HEK293T (cell line): ENCODE measurements around the gene PSMG1.
A peak's percentile ranks its signal among the peaks of the same experiment; 100 is the strongest.

ENCODE experiments used
- CTCF ChIA-PET: fragments of 350-600 bp; formaldehyde crosslinking; extraction: SDS; loops from one replicate; lab custom pipeline; 2021; ENCODE audit warnings: antibody characterized with exemption, inconsistent platforms; lab: Yijun Ruan, JAX
- POLR2A ChIA-PET: fragments of 350-600 bp; formaldehyde crosslinking; extraction: SDS; loops from one replicate; lab custom pipeline; 2020; ENCODE audit warnings: antibody characterized with exemption, inconsistent platforms; lab: Yijun Ruan, JAX
- DNase-seq: peaks from one replicate; pipeline ENCODE4 v3.0.0; 2012; ENCODE audit warnings: mixed read lengths; ENCODE audit errors: extremely low spot score
- ARNT ChIP-seq: fragments of 450-650 bp; IDR thresholded peaks from 2 replicates; pipeline ENCODE4 v1.6.1; 2017; ENCODE audit warnings: mild to moderate bottlenecking
- BHLHE40 ChIP-seq: fragments of 450-650 bp; IDR thresholded peaks from 2 replicates; pipeline ENCODE4 v1.6.1; 2016; ENCODE audit warnings: mild to moderate bottlenecking, moderate library complexity, borderline replicate concordance
- CTBP1 ChIP-seq: fragments of 450-650 bp; IDR thresholded peaks from 2 replicates; pipeline ENCODE4 v1.6.1; 2016; ENCODE audit warnings: borderline replicate concordance
- ELF4 ChIP-seq: fragments of 450-650 bp; IDR thresholded peaks from 2 replicates; pipeline ENCODE4 v1.6.1; 2017; ENCODE audit warnings: antibody characterized with exemption
- FOXA1 ChIP-seq: fragments of 450-650 bp; IDR thresholded peaks from 2 replicates; pipeline ENCODE4 v1.6.1; 2016; ENCODE audit warnings: mild to moderate bottlenecking
- FOXK2 ChIP-seq: fragments of 450-650 bp; IDR thresholded peaks from 2 replicates; pipeline ENCODE4 v1.6.1; 2016; ENCODE audit warnings: mild to moderate bottlenecking
- FOXM1 ChIP-seq: fragments of 450-650 bp; IDR thresholded peaks from 2 replicates; pipeline ENCODE4 v1.6.1; 2017; ENCODE audit warnings: mild to moderate bottlenecking, borderline replicate concordance
- HDGF ChIP-seq: fragments of 450-650 bp; IDR thresholded peaks from 2 replicates; pipeline ENCODE4 v1.6.1; 2017; ENCODE audit warnings: antibody characterized with exemption, borderline replicate concordance
- L3MBTL2 ChIP-seq: fragments of 450-650 bp; conservative IDR thresholded peaks from 2 replicates; pipeline ENCODE4 v1.6.1; 2016; ENCODE audit warnings: mild to moderate bottlenecking
- LEF1 ChIP-seq: fragments of 450-650 bp; IDR thresholded peaks from 2 replicates; pipeline ENCODE4 v1.6.1; 2017; ENCODE audit warnings: mild to moderate bottlenecking, borderline replicate concordance
- NFRKB ChIP-seq: fragments of 450-650 bp; IDR thresholded peaks from 2 replicates; pipeline ENCODE4 v1.6.1; 2016; ENCODE audit warnings: mild to moderate bottlenecking, moderate library complexity
- SP1 ChIP-seq: fragments of 450-650 bp; IDR thresholded peaks from 2 replicates; pipeline ENCODE4 v1.6.1; 2017
- SUZ12 ChIP-seq: fragments of 450-650 bp; IDR thresholded peaks from 2 replicates; pipeline ENCODE4 v1.6.1; 2016; ENCODE audit warnings: mild to moderate bottlenecking
- TARDBP ChIP-seq: fragments of 450-650 bp; IDR thresholded peaks from 2 replicates; pipeline ENCODE4 v1.6.1; 2016
- ZNF384 ChIP-seq: fragments of 450-650 bp; IDR thresholded peaks from 2 replicates; pipeline ENCODE4 v1.6.1; 2016
- TF ChIP-seq, protein P1 (sequence below): fragments of 450-650 bp; IDR thresholded peaks from 2 replicates; pipeline ENCODE4 v1.6.1; 2016

Gene PSMG1, protein sequence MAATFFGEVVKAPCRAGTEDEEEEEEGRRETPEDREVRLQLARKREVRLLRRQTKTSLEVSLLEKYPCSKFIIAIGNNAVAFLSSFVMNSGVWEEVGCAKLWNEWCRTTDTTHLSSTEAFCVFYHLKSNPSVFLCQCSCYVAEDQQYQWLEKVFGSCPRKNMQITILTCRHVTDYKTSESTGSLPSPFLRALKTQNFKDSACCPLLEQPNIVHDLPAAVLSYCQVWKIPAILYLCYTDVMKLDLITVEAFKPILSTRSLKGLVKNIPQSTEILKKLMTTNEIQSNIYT

DNA sequence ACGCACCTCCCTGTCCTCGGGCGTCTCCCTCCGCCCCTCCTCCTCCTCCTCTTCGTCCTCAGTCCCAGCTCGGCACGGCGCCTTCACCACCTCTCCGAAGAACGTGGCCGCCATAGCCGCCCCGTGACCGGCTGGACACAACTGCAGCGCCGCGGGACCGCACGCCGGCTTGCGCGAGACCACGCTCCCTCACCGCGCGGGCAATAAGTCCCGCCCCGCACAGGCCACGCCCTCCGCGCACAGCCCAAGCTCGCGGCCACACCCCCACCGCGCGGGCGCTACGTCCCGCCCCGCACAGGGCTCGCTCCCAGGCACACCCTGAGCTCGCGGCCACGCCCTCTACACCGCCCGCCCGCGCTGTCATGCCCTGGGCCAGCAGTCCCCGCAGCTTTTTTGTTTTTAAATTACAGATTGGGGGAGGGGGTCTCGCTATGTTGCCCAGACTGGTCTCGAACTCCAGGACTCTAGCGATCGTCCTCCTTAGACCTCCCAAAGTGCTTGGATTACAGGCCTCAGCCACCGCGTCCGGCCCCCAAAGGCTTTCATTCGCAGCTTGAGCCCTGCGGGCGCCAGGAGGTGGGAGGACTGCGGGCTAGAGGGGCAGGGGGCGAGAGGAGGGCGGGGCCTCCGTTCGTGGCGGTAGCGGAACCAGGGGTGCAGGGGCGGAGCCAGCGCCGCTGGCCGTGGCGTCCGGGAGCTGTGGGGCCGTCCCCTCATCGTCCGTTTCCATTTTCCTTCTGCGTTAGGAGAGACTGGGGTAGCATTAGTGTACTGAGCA is at the start of gene PSMG1:
Gene PSMG1 (minus strand): TSS at position 180 of the 778 bp plus-strand sequence. CDS start 66 bp downstream, at position 114.
- ChIA-PET CTCF (interaction anchor here (0.8 kb wide), 1 partner anchor 258 kb away, joined by 3 read pairs; no protein-coding TSS in a partner anchor), POLR2A (interaction anchor here (0.8 to 2.5 kb wide), 14 partner anchors 10 to 269 kb away, joined by 3 to 20 read pairs (median 4); partner anchors contain the start of gene LCA5L)
- peak; percentile 95 for DNase-seq
- TF ChIP-seq L3MBTL2 (peak; percentile 80), BHLHE40 (no peak), FOXM1 (no peak), ZNF384 (no peak), TARDBP (no peak), FOXK2 (no peak), FOXA1 (no peak), ELF4 (peak; percentile 55; the same call in 1 of the 2 replicates), LEF1 (no peak), NFRKB (no peak), SUZ12 (no peak), CTBP1 (no peak), HDGF (no peak)
- TF ChIP-seq, protein P1, sequence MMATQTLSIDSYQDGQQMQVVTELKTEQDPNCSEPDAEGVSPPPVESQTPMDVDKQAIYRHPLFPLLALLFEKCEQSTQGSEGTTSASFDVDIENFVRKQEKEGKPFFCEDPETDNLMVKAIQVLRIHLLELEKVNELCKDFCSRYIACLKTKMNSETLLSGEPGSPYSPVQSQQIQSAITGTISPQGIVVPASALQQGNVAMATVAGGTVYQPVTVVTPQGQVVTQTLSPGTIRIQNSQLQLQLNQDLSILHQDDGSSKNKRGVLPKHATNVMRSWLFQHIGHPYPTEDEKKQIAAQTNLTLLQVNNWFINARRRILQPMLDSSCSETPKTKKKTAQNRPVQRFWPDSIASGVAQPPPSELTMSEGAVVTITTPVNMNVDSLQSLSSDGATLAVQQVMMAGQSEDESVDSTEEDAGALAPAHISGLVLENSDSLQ = no peak

DNA sequence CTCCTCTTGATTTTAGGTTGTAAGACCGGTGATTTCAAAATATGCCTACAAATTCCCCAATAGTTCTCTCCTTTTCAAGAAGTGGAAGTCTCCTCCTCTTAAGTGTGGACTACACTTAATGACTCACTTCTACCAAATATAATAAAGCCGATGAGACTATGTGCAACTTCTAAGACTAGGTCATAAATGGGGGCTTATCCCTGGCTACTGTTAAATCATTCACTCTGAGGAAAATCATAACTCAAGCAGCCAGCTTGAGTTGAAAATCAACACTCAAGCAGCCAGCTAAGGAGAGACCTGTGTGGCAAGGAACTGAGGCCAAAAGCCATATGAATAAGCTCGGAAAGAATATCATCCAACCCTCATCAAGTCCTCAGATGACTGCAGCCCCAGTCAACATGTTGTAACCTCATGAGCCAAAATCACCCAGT is 49.6 kb upstream of the PSMG1 start:
- no peak for TF ChIP-seq SUZ12
- no peak for TF ChIP-seq FOXA1
- no peak for TF ChIP-seq ZNF384
- no peak for TF ChIP-seq HDGF
- TF ChIP-seq FOXK2 = no peak
- no peak for TF ChIP-seq NFRKB
- TF ChIP-seq ELF4 = no peak
- TF ChIP-seq BHLHE40 = no peak
- TF ChIP-seq LEF1 = no peak
- no peak for TF ChIP-seq SP1
- no peak for TF ChIP-seq FOXM1
- TF ChIP-seq ARNT = no peak
- TF ChIP-seq L3MBTL2 = no peak
- no peak for TF ChIP-seq CTBP1
- TF ChIP-seq TARDBP = no peak
- TF ChIP-seq, protein P1 = no peak
- DNase-seq = no peak
- ChIA-PET POLR2A (no interaction called here), CTCF (no interaction called here)

DNA sequence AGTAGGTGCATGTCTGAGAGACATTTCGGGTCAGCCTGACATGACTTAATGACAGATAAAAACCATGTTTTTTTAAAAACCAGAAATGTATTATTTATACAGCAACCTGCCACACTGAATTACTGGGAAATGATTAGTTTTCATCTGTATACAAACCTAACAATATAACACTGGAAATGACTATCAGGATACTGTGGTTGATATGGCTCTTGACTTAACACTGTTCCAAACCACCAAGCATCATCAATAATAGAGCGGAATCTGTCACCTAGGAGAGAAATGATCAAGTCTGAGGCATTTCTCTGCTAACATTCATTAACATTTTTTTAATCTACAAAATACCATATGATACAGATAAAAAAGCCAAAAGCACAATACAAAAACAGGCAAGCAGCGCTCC is 41.7 kb upstream of the PSMG1 start:
- DNase-seq = no peak
- POLR2A ChIA-PET = no interaction called here
- CTCF ChIA-PET = no interaction called here
- TF ChIP-seq FOXM1 (no peak), BHLHE40 (no peak), FOXK2 (no peak), SP1 (no peak), LEF1 (no peak), HDGF (no peak), CTBP1 (no peak), SUZ12 (no peak), L3MBTL2 (no peak), ZNF384 (no peak)
- TF ChIP-seq, protein P1 = no peak

DNA sequence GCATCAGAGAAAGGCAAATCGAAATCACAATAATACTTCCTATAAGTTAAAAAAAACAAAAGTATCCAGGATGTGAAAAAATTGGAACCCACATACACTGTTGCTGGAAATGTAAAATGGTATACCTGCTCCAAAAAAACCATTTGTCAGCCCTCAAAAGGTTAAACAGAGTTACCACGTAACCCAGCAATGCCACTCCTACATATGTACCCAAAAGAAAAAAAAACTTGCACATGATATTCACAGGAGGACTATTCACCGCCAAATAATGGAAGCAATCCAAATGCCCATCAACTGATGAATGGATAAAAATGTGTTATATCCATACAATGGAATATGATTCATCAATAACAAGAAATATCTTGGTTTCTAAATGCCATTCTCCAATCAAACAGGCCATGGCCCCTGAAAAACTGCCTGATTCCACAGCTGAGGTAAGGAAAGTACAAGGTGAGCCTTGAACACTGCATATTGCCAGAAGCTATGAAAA is 38.8 kb upstream of the PSMG1 start:
- no peak for DNase-seq
- POLR2A ChIA-PET = no interaction called here
- TF ChIP-seq, protein P1 = no peak
- no peak for TF ChIP-seq FOXA1
- no peak for TF ChIP-seq SUZ12
- no peak for TF ChIP-seq TARDBP
- no peak for TF ChIP-seq LEF1
- no peak for TF ChIP-seq BHLHE40
- TF ChIP-seq ZNF384 = no peak
- no peak for TF ChIP-seq FOXM1
- TF ChIP-seq NFRKB = no peak
- TF ChIP-seq CTBP1 = no peak
- no peak for TF ChIP-seq FOXK2
- no peak for TF ChIP-seq HDGF
- no peak for TF ChIP-seq ELF4
- TF ChIP-seq SP1 = no peak
- TF ChIP-seq L3MBTL2 = no peak
- TF ChIP-seq ARNT = no peak
- CTCF ChIA-PET = no interaction called here
